Measurements from ENCODE around the gene RAPGEF1. TPM values are rescaled to one million over a fixed set of nuclear protein-coding genes. Genes with fewer than 3 reads are reported as not detected.
A peak's percentile ranks its signal among the peaks of the same experiment; 100 is the strongest.

RAPGEF1 gene
- total and polyA plus RNA-seq, 2 experiments from 2014 or later: 9.9 to 82.8 TPM

DNA sequence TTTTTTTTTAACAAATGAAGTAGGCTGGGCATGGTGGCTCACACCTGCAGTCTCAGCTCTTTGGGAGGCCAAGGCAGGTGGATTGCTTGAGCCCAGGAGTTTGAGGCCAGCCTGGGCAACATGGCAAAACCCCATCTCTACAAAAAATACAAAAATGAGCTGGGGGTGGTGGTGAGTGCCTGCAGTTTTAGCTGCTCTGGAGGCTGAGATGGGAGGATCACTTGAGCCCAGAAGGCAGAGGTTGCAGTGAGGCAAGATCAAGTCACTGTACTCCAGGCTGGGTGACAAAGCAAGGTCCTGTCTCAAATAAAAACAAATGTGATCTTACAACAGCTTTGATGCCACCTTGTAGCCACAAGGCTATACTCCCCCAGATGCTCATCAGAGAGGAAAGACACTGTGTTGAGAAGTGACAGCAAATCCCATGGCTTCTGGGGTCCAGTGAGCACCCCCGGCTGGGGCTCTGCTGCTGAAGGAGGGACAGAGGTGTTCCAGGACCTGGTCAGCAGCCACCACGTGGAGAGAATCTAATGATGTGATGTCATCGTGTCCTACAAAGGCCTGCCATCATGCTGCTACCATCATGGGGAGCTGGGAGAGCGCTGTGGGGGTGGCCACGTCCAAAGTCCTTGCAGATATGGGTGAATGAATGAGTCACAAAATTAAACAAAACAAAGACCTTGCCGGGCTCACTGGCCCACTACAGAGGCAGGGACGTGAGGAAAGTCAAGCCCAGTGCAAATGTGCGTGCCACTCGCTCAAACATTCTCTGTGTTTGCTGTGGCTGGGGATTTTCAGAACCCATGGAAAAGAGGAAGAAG lies 133.9 kb downstream of the RAPGEF1 start:
- H2AFZ ChIP-seq: no peak overlapping the region
- TF ChIP-seq POLR2AphosphoS5 (IDR thresholded peaks at IDR 0.05; ENCODE audit: low read depth) (no peak), NANOG (IDR thresholded peaks at IDR 0.05; ENCODE audit: borderline replicate concordance) (no peak), JUNB (IDR thresholded peaks at IDR 0.05; ENCODE audit: unreplicated experiment) (no peak), REST (IDR thresholded peaks at IDR 0.05; ENCODE audit: unreplicated experiment) (no peak), EZH2 (IDR thresholded peaks at IDR 0.05; ENCODE audit: low read depth, unreplicated experiment) (no peak)
- TF ChIP-seq, protein P1, sequence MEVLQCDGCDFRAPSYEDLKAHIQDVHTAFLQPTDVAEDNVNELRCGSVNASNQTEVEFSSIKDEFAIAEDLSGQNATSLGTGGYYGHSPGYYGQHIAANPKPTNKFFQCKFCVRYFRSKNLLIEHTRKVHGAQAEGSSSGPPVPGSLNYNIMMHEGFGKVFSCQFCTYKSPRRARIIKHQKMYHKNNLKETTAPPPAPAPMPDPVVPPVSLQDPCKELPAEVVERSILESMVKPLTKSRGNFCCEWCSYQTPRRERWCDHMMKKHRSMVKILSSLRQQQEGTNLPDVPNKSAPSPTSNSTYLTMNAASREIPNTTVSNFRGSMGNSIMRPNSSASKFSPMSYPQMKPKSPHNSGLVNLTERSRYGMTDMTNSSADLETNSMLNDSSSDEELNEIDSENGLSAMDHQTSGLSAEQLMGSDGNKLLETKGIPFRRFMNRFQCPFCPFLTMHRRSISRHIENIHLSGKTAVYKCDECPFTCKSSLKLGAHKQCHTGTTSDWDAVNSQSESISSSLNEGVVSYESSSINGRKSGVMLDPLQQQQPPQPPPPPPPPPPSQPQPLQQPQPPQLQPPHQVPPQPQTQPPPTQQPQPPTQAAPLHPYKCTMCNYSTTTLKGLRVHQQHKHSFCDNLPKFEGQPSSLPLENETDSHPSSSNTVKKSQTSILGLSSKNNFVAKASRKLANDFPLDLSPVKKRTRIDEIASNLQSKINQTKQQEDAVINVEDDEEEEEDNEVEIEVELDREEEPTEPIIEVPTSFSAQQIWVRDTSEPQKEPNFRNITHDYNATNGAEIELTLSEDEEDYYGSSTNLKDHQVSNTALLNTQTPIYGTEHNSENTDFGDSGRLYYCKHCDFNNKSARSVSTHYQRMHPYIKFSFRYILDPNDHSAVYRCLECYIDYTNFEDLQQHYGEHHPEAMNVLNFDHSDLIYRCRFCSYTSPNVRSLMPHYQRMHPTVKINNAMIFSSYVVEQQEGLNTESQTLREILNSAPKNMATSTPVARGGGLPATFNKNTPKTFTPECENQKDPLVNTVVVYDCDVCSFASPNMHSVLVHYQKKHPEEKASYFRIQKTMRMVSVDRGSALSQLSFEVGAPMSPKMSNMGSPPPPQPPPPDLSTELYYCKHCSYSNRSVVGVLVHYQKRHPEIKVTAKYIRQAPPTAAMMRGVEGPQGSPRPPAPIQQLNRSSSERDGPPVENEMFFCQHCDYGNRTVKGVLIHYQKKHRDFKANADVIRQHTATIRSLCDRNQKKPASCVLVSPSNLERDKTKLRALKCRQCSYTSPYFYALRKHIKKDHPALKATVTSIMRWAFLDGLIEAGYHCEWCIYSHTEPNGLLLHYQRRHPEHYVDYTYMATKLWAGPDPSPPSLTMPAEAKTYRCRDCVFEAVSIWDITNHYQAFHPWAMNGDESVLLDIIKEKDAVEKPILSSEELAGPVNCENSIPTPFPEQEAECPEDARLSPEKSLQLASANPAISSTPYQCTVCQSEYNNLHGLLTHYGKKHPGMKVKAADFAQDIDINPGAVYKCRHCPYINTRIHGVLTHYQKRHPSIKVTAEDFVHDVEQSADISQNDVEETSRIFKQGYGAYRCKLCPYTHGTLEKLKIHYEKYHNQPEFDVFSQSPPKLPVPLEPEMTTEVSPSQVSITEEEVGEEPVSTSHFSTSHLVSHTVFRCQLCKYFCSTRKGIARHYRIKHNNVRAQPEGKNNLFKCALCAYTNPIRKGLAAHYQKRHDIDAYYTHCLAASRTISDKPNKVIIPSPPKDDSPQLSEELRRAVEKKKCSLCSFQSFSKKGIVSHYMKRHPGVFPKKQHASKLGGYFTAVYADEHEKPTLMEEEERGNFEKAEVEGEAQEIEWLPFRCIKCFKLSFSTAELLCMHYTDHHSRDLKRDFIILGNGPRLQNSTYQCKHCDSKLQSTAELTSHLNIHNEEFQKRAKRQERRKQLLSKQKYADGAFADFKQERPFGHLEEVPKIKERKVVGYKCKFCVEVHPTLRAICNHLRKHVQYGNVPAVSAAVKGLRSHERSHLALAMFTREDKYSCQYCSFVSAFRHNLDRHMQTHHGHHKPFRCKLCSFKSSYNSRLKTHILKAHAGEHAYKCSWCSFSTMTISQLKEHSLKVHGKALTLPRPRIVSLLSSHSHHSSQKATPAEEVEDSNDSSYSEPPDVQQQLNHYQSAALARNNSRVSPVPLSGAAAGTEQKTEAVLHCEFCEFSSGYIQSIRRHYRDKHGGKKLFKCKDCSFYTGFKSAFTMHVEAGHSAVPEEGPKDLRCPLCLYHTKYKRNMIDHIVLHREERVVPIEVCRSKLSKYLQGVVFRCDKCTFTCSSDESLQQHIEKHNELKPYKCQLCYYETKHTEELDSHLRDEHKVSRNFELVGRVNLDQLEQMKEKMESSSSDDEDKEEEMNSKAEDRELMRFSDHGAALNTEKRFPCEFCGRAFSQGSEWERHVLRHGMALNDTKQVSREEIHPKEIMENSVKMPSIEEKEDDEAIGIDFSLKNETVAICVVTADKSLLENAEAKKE (CRISPR knock-in tag; IDR thresholded peaks at IDR 0.05): no peak
- TF ChIP-seq, protein P2, sequence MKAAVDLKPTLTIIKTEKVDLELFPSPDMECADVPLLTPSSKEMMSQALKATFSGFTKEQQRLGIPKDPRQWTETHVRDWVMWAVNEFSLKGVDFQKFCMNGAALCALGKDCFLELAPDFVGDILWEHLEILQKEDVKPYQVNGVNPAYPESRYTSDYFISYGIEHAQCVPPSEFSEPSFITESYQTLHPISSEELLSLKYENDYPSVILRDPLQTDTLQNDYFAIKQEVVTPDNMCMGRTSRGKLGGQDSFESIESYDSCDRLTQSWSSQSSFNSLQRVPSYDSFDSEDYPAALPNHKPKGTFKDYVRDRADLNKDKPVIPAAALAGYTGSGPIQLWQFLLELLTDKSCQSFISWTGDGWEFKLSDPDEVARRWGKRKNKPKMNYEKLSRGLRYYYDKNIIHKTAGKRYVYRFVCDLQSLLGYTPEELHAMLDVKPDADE (IDR thresholded peaks at IDR 0.05): no peak
- TF ChIP-seq, protein P3, sequence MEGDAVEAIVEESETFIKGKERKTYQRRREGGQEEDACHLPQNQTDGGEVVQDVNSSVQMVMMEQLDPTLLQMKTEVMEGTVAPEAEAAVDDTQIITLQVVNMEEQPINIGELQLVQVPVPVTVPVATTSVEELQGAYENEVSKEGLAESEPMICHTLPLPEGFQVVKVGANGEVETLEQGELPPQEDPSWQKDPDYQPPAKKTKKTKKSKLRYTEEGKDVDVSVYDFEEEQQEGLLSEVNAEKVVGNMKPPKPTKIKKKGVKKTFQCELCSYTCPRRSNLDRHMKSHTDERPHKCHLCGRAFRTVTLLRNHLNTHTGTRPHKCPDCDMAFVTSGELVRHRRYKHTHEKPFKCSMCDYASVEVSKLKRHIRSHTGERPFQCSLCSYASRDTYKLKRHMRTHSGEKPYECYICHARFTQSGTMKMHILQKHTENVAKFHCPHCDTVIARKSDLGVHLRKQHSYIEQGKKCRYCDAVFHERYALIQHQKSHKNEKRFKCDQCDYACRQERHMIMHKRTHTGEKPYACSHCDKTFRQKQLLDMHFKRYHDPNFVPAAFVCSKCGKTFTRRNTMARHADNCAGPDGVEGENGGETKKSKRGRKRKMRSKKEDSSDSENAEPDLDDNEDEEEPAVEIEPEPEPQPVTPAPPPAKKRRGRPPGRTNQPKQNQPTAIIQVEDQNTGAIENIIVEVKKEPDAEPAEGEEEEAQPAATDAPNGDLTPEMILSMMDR (conservative IDR thresholded peaks at IDR 0.05; ENCODE audit: low read depth in 2 of 2): no peak
- peaks cover 7% of the 10 kb centered on the region; the same call in 2 of the 3 replicates for H3K36me3 Mint-ChIP-seq (ENCODE audit: low read depth)
- H3K9me3 Mint-ChIP-seq: no peaks in the 10 kb centered on the region
- H3K4me1 ChIP-seq (ENCODE audit: insufficient read depth): peaks cover 23% of the 10 kb centered on the region
- no peak overlapping the region for H3K4me2 ChIP-seq
- H3K27ac Mint-ChIP-seq: no peak overlapping the region
- H3K4me3 ChIP-seq: no peak overlapping the region
- no peaks in the 10 kb centered on the region for H3K79me2 ChIP-seq (replicated peaks; ENCODE audit: insufficient read depth)
- H3K27me3 Mint-ChIP-seq (ENCODE audit: insufficient read depth, low read depth, poor library complexity): peaks cover 17% of the 10 kb centered on the region
- no peaks in the 10 kb centered on the region for H4K20me1 ChIP-seq (replicated peaks; ENCODE audit: insufficient read depth)
- H3K36me3 ChIP-seq (ENCODE audit: insufficient read depth): no peaks in the 10 kb centered on the region
- H3K4me3 Mint-ChIP-seq: no peak overlapping the region
- ATAC-seq (no peak), DNase-seq (ENCODE audit: low spot score) (no peak)
- peaks cover 5% of the 10 kb centered on the region; the same call in 1 of the 2 replicates for H3F3A ChIP-seq (replicated peaks; ENCODE audit: low read depth)
- H3K9me2 ChIP-seq (ENCODE audit: insufficient read depth): no peaks in the 10 kb centered on the region
- no peaks in the 10 kb centered on the region for H3K27me3 ChIP-seq (ENCODE audit: insufficient read depth)
- peaks cover 44% of the 10 kb centered on the region for H3K4me1 Mint-ChIP-seq
- H3K27ac ChIP-seq (ENCODE audit: low read depth): peak overlapping the region; percentile 39; the same call in 1 of the 2 replicates
